GM12873 (cell line): ENCODE measurements around the gene NGFR.

ENCODE experiments used
- CTCF ChIP-seq: IDR thresholded peaks from 2 replicates; pipeline ENCODE4 v1.5.1; 2012; ENCODE audit warnings: low read depth, mild to moderate bottlenecking, moderate library complexity, low read length, control low read depth; ENCODE audit not compliant: insufficient read depth; ENCODE audit errors: missing control alignments

Gene NGFR

GRCh38 chr17:49525831-49526741 is 31.0 kb downstream of the NGFR start:
- no peak for TF ChIP-seq CTCF

DNA sequence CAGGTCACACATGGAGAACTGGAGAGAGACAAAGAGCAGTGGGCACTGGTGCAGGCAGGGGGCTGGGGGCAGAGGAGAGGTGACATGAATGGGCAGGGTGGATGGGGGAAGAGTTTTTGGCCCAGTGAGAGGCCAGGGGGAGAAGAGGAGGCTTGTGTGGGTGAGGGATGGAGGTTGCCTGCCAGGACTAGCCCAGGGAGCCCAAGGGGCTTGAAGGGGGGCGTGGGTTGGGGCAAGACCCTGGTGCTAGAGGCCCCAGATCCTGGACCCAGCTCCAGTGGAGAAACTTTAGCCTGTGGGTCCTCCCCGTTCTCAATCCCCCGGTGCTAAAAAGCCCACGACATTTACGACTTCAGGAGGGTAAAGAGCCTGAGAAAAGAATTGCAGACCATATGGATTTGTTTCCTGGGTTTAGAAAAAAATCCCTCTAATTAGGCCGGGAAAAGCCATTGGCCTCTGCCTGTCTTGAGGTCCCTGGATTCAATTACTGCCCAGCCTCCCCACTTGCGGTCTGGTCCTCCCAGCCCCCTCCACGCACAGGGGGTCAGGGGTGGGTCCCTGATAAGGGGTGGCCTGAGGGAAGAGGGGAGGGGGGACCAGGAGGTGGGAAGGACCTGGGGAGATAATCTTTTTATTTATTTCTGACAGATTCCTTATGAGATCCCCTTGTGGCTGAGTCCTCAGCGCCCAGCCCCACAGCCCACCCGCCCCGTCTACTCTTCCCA is 33.0 kb downstream of the NGFR start:
- no peak for TF ChIP-seq CTCF

GRCh38 chr17:49528966-49529365 is 33.9 kb downstream of the NGFR start:
- no peak for TF ChIP-seq CTCF

DNA sequence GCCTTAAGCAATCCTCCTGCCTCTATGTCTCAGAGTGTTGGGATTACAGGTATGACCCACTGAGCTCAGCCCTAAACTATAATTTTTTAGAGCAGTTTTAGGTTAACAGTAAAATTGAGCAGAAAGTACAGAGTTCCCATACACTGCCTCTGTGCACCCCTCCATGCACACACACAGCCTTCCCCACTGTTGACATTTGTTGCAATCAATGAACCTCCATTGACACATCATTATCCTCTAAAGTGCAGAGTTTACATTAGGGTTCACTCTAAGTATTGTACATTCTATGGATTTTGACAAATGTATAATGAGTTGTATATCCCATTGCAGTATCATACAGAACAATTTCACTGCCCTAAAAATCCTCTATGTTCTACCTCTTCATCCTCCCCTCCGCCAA is 35.0 kb downstream of the NGFR start:
- no peak for TF ChIP-seq CTCF

DNA sequence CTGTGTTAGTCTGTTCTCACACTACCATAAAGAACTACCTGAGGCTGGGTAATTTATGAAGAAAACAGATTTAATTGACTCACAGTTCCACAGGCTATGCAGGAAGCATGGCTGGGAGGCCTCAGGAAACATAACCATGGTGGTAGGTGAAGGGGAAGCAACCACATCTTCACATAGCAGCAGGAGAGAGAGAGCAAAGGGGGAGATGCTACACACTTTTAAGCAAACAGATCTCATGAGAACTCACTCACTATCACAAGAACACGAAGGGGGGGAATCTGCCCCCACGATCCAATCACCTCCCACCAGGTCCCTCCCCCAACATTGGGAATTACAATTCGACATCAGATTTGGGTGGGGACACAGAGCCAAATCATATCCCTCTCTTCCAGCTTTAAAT is 48.8 kb downstream of the NGFR start:
- no peak for TF ChIP-seq CTCF

GRCh38 chr17:49545007-49545660 is 50.0 kb downstream of the NGFR start:
- no peak for TF ChIP-seq CTCF

- TF ChIP-seq CTCF: no peak
Observed at GRCh38 chr17:49545806-49546545, 50.9 kb downstream of the NGFR start.
